HEK293 (cell line): ENCODE data around the gene GNRHR.

Experiments used
- CTCF ChIP-seq: fragments of 450-650 bp; formaldehyde crosslinking; IDR thresholded peaks from 2 replicates; pipeline ENCODE4 v1.5.1; 2016; ENCODE audit warnings: missing biosample characterization, missing genetic modification characterization
- MYNN ChIP-seq: fragments of 450-650 bp; formaldehyde crosslinking; IDR thresholded peaks from 2 replicates; pipeline ENCODE4 v1.5.1; 2016; ENCODE audit warnings: missing biosample characterization, missing genetic modification characterization, borderline replicate concordance
- PBX3 ChIP-seq: sonication (generic); formaldehyde crosslinking; IDR thresholded peaks from 2 replicates; pipeline ENCODE4 v1.8.1; 2022; ENCODE audit warnings: mild to moderate bottlenecking, moderate library complexity, missing genetic modification reagents
- SP2 ChIP-seq: fragments of 450-650 bp; formaldehyde crosslinking; IDR thresholded peaks from 2 replicates; pipeline ENCODE4 v1.5.1; 2016; ENCODE audit warnings: missing biosample characterization, missing genetic modification characterization
- SP7 ChIP-seq: fragments of 450-650 bp; formaldehyde crosslinking; IDR thresholded peaks from 2 replicates; pipeline ENCODE4 v1.5.1; 2016; ENCODE audit warnings: missing biosample characterization, missing genetic modification characterization
- ZBTB1 ChIP-seq: fragments of 450-650 bp; formaldehyde crosslinking; IDR thresholded peaks from 2 replicates; pipeline ENCODE4 v1.5.1; 2016; ENCODE audit warnings: missing biosample characterization, missing genetic modification characterization
- ZBTB6 ChIP-seq: fragments of 450-650 bp; formaldehyde crosslinking; IDR thresholded peaks from 2 replicates; pipeline ENCODE4 v1.5.1; 2017; ENCODE audit warnings: missing biosample characterization, missing genetic modification characterization
- ZNF292 ChIP-seq: fragments of 450-650 bp; formaldehyde crosslinking; IDR thresholded peaks from 2 replicates; pipeline ENCODE4 v1.5.1; 2016; ENCODE audit warnings: low read depth, missing biosample characterization, missing genetic modification characterization, borderline replicate concordance
- ZNF549 ChIP-seq: fragments of 450-650 bp; IDR thresholded peaks from 2 replicates; pipeline ENCODE4 v1.5.1; 2018; ENCODE audit warnings: missing biosample characterization, missing genetic modification characterization, mild to moderate bottlenecking, inconsistent platforms, moderate library complexity

- TF ChIP-seq CTCF (tag by site-specific recombination) (no peak), ZBTB1 (tag by site-specific recombination) (no peak), ZNF549 (tag by site-specific recombination) (no peak), PBX3 (no peak), SP2 (tag by site-specific recombination) (no peak), MYNN (tag by site-specific recombination) (no peak), ZBTB6 (no peak), SP7 (no peak), ZNF292 (tag by site-specific recombination) (no peak)
Observed at GRCh38 chr4:67743194-67743593, 11.0 kb downstream of the GNRHR start.
